Activated CD8-positive, alpha-beta memory T cell treated with anti-CD3 and anti-CD28 coated beads for 48 hours (primary cell): Measurements from ENCODE around the gene RPL18A.

Source experiments
- DNase-seq, 3 experiments: peaks; one replicate each; pipeline ENCODE4 v3.0.0-alpha.2; 2020; ENCODE audit warnings: low read depth in 2 of 3, low spot score in 2 of 3

Gene RPL18A

DNA sequence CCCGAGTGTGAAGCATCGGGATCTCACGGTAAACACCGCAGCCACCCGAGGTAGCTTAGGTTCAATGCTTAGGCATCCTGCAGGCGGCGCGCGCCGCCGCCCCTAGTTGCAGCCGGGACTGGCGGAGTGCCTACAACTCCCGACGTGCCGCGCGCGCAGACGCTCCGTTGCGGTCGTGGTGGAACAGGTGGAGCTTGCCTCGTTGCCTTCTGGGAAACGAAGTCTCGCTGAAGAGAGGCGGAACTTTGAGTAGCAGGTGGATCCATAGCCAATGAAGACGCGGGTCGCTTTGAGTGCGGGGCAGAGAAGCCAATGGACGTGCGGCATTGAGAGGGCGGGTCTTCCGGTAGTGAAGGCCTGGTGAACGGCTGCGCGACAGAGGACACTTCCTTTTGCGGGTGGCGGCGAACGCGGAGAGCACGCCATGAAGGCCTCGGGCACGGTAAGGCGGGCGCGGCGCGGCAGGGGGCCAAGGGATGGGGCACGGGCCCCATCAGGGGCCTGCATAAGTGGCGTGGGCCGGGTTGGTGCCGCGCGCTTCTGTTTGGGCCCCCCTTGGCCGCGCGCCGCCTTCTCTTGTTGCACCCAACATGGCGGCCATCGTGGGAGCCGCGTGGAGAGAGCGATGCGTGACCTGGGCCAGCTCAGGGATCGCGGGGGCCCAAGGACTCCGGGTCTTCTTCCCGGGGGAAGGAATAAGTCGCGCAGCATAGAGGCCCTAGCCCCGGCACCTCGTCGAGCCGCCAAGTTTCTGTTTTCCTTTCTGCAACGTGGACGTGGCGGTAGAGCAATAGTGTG is at the start of gene RPL18A:
TSS of gene RPL18A (plus strand) at position 378 of the 798 bp plus-strand sequence. CDS start at position 425, 47 bp downstream.
- peak; percentile 89 to 98 (median 95) for DNase-seq

DNA sequence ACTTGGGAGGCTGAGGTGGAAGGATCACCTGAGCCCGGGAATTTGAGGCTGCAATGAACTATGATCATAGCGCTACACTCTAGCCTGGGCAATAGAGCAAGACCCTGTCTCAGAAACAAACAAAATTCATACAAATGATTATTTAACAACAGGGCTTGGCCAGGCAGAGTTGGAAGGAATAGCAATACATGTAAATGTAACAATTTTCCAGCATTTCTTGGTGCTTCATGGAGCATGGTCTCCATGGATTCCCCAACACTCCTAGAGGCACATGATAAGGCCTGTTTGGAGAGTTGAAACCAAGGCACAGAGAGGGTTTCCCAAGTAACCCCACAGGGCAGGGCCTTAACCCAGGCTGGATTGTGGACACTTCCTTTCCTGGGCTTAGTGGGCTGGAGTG is 48.6 kb upstream of the RPL18A start:
- DNase-seq: no peak

GRCh38 chr19:17811681-17812080 is 48.0 kb upstream of the RPL18A start:
- no peak for DNase-seq

DNA sequence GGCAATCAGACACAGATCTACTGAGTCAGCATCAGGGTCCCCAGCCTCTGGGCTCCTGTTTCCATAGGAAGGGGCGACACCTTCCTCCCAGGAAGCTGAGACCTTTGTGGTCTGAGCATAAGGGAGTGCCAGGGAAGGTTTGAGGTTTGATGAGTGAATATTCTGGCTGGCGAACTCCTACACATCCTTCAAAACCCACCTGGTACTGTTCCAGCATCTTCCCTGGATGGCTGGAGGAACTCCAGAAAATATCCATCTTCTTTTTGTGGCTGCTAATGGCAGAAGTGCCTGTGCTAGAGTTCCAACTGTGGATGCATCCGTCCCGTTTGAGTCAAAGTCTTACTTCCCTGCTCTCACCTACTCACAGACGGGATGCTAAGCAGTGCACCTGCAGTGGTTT is 47.6 kb upstream of the RPL18A start:
- DNase-seq: no peak

- DNase-seq: no peak
Observed at GRCh38 chr19:17817668-17818363, 41.9 kb upstream of the RPL18A start.

DNA sequence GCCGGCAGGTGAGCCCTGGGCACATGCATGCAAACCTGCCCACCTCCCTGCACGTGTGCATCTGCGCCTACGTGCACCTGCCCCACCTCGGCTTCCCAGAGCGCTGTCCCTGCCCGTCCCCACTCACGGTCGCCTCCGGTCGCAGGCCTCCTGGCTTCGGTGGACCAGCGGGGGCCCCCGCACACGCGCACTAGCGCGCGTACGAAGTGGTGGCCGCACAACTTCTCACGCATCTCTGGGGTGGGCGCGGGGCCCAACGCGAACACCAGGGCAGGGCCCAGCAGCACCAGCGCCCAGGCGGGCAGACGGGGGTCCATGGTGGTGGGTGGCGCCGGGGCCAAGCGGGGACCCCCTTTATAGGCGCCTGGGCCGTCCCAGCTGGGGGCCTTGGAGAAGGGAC is 38.5 kb upstream of the RPL18A start, which contains the start of gene INSL3:
TSS of gene INSL3 (minus strand) at position 330 of the 400 bp plus-strand sequence. CDS start at position 317, 13 bp downstream.
- no peak for DNase-seq

DNA sequence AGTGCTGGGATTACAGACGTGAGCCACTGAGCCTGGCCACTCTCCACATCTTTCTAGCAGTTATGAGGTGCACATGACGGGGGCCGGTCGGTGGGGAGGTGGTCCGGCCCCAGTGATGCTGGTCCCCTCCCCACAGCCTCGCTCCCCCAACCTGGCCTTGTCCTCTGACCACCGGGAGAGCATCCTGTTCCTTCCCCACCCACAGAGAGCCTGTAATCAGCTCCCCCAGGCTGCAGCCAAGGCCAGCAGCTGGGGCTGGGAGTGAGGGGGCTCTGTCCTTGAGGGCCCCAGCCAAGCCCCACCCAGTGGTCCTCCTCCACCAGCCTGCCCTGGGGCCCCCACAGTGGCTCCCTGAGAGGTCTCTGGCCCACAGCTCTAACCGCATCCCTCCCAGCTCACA is 35.4 kb upstream of the RPL18A start:
- no peak for DNase-seq

DNA sequence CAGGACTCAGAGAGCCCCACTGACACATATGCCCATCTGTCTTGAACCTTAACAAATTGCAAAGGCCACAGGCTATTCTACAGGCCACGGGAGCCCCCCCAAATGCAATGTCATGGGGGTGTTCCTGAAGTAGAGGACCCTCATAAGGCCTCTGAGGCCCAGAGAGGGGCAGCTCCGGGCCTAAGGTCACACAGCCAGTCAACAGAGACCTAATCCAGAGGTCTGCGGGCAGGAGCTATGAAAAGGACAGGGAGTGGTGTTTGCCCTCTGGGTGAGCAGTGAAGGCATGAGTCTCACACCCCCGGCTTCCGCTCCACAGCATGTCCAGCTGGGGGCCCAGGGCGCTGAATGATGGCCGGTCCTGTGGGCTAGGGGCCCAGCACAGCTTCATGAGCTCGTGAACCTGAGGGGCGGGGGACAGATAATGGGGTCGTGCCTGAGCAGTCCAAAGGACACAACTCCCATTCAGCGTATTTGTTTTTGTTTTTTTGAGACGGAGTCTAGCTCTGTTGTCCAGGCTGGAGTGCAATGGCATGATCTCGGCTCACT is 33.1 kb upstream of the RPL18A start:
- no peak for DNase-seq

DNA sequence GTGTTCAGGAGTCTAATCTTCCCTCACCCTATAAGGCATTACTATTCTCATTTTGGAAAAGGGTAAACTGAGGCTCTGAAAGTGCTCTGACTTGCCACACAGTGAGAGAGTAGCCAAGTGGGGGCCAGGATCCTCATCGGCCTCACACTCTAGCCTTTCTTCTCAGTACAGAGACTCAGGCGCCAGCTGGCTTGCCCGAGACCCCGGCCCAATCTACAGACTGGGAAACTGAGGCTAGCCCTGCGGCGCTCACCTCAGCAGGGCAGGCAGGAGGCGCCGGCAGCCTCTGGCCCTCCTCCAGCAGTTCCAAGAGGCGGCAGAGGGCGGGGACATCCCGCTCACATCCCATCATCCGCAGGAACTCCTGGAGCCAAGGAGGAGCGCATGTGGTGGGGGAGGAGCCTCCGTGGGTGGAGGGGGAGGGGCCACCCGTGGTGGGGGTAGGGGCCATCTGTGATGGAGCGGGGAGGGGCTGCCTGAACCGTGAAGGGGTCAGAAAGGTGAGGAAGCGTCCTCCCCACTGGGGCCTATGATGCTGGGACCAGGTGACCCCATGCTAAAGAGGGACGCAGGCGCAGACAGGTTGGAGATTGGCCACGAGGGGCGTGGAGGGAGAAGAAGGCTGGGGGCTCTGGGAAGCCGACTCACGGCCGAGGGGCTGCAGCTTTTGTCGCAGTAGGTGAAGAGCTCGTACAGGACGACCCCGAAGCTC is 29.7 kb upstream of the RPL18A start:
- DNase-seq: no peak

GRCh38 chr19:17830567-17831418 is 28.9 kb upstream of the RPL18A start:
- peak in 1 of 3 experiments; percentile 59 for DNase-seq

- DNase-seq: no peak
Observed at GRCh38 chr19:17831419-17831888, 28.3 kb upstream of the RPL18A start.

DNA sequence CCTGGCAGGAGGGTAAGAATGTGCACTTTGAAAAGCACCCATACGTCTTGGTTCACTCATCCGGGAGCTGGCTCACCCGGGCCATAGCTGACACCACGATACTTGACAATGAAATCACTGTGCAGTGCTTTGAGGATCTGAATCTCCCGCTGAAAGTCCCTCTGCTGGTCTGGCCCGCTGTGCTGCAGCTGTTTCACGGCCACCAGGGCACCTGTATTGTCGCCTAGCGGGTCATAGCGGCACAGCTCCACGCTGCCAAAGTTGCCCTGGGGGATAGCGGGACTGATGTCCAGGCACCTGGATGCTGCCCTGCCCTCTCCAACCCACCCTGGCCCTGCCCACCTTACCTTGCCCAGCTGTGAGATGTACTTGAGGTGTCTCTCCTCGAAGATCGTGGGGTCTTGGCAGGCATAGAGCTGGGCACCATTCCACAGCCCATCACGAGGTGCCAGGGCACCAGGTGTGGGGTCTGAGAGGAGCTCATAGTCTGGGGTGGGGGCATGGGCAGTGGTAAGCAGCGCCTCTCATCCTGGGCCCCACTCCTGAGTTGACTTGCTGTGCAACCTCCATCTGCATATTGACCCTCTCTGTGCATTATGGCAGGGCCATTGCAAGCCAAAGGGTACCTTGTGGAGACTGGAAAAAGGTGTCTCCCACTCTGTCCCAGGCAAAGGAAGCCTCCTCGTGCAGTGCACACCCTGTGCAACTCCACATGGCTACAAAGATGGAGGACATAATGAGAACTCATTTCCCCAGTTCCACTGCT is 27.1 kb upstream of the RPL18A start:
- DNase-seq: no peak

DNA sequence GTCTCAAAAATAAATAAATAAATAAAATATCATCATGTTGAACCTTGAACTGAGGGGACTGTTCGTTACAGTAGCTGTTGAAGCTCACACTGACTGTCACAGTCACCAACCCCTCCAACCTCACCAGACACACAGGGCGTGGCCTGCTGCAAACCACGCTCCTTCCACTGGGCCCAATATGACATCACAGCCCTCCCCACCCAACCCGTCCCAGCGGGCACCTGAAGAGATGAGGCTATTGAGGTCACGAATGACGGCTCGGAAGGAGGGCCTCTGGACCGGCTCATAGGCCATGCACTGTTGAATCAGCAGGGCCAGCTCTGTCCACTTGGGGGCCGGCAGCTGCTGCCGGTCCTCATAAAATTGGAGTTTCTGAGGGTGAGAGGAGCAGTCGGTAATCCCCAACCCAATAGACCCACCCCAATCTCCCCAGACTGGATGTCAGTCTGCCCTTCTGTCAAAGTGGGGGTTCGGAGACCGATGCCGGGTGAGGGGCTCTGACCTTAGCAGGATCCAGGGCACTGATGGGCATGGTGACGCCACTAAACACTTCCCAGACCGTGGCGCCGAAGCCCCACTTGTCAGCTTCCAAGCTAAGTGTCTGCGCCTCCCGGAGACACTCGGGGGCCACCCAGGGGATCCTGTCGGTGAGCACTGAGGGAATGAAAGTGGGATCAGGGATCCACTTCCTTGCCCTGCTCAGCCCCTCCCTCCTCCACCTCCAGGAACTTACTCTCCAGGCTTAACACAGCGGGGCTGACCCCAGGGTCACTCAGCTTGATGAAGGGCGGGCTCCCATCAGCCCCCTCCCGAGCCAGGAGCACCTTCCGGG is 25.1 kb upstream of the RPL18A start:
- DNase-seq: no peak

GRCh38 chr19:17835182-17836006 is 24.3 kb upstream of the RPL18A start:
- DNase-seq: no peak

DNA sequence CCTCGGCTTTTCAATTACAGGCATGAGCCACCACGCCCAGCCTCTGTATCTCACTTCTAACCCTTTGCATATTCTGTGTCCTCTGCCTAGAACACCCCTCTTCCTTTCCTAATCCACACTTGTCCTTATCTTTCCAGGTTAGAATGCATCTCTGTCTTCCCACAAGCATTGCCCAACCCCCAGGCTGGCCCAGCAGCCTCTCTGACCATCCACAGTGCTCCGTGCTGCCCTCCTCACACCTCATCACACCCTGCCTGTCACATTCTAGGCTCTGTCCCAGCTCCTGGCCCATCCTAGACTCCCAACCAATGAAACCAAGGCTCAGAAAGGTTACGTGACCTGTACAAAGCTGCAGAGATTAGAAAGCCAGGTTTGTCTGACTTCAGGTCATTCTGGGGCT is 23.2 kb upstream of the RPL18A start:
- no peak for DNase-seq

GRCh38 chr19:17837972-17838371 is 21.7 kb upstream of the RPL18A start:
- no peak for DNase-seq

DNA sequence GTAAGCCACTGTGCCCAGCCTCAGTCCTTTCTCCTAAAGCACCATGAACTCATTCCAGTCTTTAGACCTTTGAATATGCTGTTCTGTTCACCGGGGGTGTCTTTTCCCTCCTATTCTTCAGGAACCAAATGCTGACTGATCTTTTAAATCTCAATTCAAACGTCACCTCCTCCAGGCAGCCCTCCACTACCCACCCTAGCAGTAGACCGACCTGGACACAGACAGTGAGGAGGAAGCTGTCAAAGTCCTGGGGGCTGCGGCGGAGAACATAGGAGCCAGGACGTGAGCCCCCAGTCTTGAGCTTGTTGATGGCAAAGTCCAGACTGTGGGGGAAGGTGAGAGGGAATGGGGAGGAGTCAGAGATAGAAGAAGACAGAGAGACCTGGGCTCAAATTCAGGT is 19.7 kb upstream of the RPL18A start:
- no peak for DNase-seq

- no peak for DNase-seq
Observed at GRCh38 chr19:17841371-17841809, 18.3 kb upstream of the RPL18A start.
